ENCODE results near the gene CHGA. TPM values are rescaled to one million over a fixed set of nuclear protein-coding genes. Genes with fewer than 3 reads are reported as not detected.

The CHGA gene
- total RNA-seq, 1 experiment from 2014 or later, result not detected

- Histone ChIP-seq H3K4me1 (replicated peaks; ENCODE audit: insufficient read depth) (peaks cover 14% of the 10 kb centered on the region), H3K27ac (peak overlapping the region; percentile 53; the same call in 1 of the 2 replicates), H3K9me2 (ENCODE audit: insufficient read depth) (no peaks in the 10 kb centered on the region), H3K79me2 (ENCODE audit: low read depth) (no peaks in the 10 kb centered on the region), H3K4me2 (0 out of 2 replicates have a peak overlapping the region, but pooled peaks have one; percentile 16), H3K36me3 (ENCODE audit: low read depth) (peaks cover 2% of the 10 kb centered on the region), H3F3A (ENCODE audit: insufficient read depth, low read depth) (peaks cover 8% of the 10 kb centered on the region; the same call in 1 of the 2 replicates), H3K9me3 (ENCODE audit: insufficient read depth, low read depth) (no peaks in the 10 kb centered on the region), H3K27me3 (ENCODE audit: insufficient read depth, low read depth) (no peaks in the 10 kb centered on the region), H3K4me3 (no peak overlapping the region), H2AFZ (no peak overlapping the region), H4K20me1 (ENCODE audit: insufficient read depth) (peaks cover 17% of the 10 kb centered on the region; the same call in 1 of the 2 replicates)
- ChIA-PET CTCF (no interaction called here), POLR2A (ENCODE audit: unreplicated experiment) (no interaction called here)
- no TSS peak for BruUV-seq (replicated peaks)
- intact Hi-C loops (cut with micrococcal nuclease; ENCODE audit: unreplicated experiment), result loop anchor here (2.0 kb wide), 1 partner anchor 168 kb away; the partner anchor contains the start of gene ITPK1
- DNase-seq, result no peak
- no peak for TF ChIP-seq CTCF (conservative IDR thresholded peaks at IDR 0.05)
- TF ChIP-seq EZH2 (IDR thresholded peaks at IDR 0.05; ENCODE audit: low read depth), result no peak
Measured at GRCh38 chr14:92946847-92947545, 24.0 kb downstream of the CHGA start.

- BruUV-seq (replicated peaks), result no TSS peak
- H3K36me3 ChIP-seq (ENCODE audit: low read depth), result peaks cover 2% of the 10 kb centered on the region
- CTCF ChIA-PET, result no interaction called here
Measured at GRCh38 chr14:92948647-92949046, 25.7 kb downstream of the CHGA start.

GRCh38 chr14:92949496-92950192 is 26.7 kb downstream of the CHGA start:
- CTCF ChIA-PET, result no interaction called here

More at GRCh38 chr14:92948647-92949046, 25.7 kb downstream of the CHGA start:
- peaks cover 17% of the 10 kb centered on the region; the same call in 1 of the 2 replicates for H4K20me1 ChIP-seq (ENCODE audit: insufficient read depth)
- H3K27me3 ChIP-seq (ENCODE audit: insufficient read depth, low read depth), result no peaks in the 10 kb centered on the region
- no peak for DNase-seq
- H3K4me2 ChIP-seq, result no peak overlapping the region
- H3K9me3 ChIP-seq (ENCODE audit: insufficient read depth, low read depth), result no peaks in the 10 kb centered on the region
- TF ChIP-seq EZH2 (IDR thresholded peaks at IDR 0.05; ENCODE audit: low read depth) (no peak), CTCF (conservative IDR thresholded peaks at IDR 0.05) (no peak)
- no peak overlapping the region for H3K4me3 ChIP-seq
- intact Hi-C loops (cut with micrococcal nuclease; ENCODE audit: unreplicated experiment), result no loop called here
- POLR2A ChIA-PET (ENCODE audit: unreplicated experiment), result no interaction called here
- no peaks in the 10 kb centered on the region for H3K79me2 ChIP-seq (ENCODE audit: low read depth)
- peaks cover 8% of the 10 kb centered on the region; the same call in 1 of the 2 replicates for H3F3A ChIP-seq (ENCODE audit: insufficient read depth, low read depth)
- H3K27ac ChIP-seq, result no peak overlapping the region
- peaks cover 14% of the 10 kb centered on the region for H3K4me1 ChIP-seq (replicated peaks; ENCODE audit: insufficient read depth)
- H2AFZ ChIP-seq, result no peak overlapping the region
- no peaks in the 10 kb centered on the region for H3K9me2 ChIP-seq (ENCODE audit: insufficient read depth)

More at GRCh38 chr14:92949496-92950192, 26.7 kb downstream of the CHGA start:
- H3K27me3 ChIP-seq (ENCODE audit: insufficient read depth, low read depth), result no peaks in the 10 kb centered on the region
- H3K27ac ChIP-seq, result no peak overlapping the region
- peaks cover 12% of the 10 kb centered on the region; the same call in 1 of the 2 replicates for H4K20me1 ChIP-seq (ENCODE audit: insufficient read depth)
- no peak overlapping the region for H3K4me2 ChIP-seq
- no TSS peak for BruUV-seq (replicated peaks)
- H2AFZ ChIP-seq, result no peak overlapping the region
- intact Hi-C loops (cut with micrococcal nuclease; ENCODE audit: unreplicated experiment), result no loop called here
- POLR2A ChIA-PET (ENCODE audit: unreplicated experiment), result no interaction called here
- TF ChIP-seq CTCF (conservative IDR thresholded peaks at IDR 0.05) (no peak), EZH2 (IDR thresholded peaks at IDR 0.05; ENCODE audit: low read depth) (no peak)
- H3K4me3 ChIP-seq, result no peak overlapping the region
- H3K36me3 ChIP-seq (ENCODE audit: low read depth), result peaks cover 2% of the 10 kb centered on the region
- H3K79me2 ChIP-seq (ENCODE audit: low read depth), result no peaks in the 10 kb centered on the region
- DNase-seq, result no peak
- peaks cover 14% of the 10 kb centered on the region for H3K4me1 ChIP-seq (replicated peaks; ENCODE audit: insufficient read depth)
- H3K9me2 ChIP-seq (ENCODE audit: insufficient read depth), result no peaks in the 10 kb centered on the region
- no peaks in the 10 kb centered on the region for H3K9me3 ChIP-seq (ENCODE audit: insufficient read depth, low read depth)
- peaks cover 8% of the 10 kb centered on the region; the same call in 1 of the 2 replicates for H3F3A ChIP-seq (ENCODE audit: insufficient read depth, low read depth)

All from PC-9 (cell line).